HG03280 (cell line): ENCODE data around the gene USP40.

Source experiments
- ATAC-seq: cut with Tn5 transposase; IDR thresholded peaks from one replicate; pipeline ENCODE4 v1.9.1; 2021; ENCODE audit warnings: mild to moderate bottlenecking, moderate library complexity; ENCODE audit not compliant: unreplicated experiment

Gene USP40

GRCh38 chr2:233462826-233463470, 103.6 kb downstream of the USP40 start:
- no peak for ATAC-seq

DNA sequence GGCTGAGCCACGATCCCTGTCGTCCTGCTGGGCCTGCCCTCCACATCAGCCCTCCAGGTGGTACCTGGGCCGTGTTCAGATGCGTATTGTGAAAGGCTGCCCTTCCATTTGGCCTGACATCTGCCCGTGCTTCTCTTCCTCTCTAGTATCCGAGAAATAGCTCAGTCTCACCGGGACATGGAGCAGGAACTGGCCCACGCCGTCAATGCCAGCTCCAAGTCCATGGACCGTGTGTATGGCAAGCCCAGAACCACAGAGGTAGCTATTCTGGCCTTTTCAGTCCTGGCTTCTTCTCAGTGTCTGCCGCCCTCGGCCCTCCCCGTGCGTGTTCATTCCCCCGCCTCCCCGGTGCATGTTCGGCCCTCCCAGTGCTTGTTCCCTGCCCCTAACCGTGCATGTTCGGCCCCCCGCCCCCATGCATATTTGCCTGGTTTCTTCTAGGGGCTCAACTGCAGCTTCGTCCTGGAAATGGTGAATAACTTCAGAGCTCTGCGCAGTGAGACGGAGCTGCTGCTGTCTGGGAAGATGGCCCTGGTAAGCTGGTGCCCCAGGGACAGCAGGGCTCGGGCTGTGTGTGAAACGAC, 104.3 kb downstream of the USP40 start:
- no peak for ATAC-seq

- no peak for ATAC-seq
Observed at GRCh38 chr2:233461481-233461891, 105.1 kb downstream of the USP40 start.

GRCh38 chr2:233460726-233461441, 105.7 kb downstream of the USP40 start:
- no peak for ATAC-seq

- no peak for ATAC-seq
Observed at GRCh38 chr2:233459426-233459825, 107.2 kb downstream of the USP40 start.

DNA sequence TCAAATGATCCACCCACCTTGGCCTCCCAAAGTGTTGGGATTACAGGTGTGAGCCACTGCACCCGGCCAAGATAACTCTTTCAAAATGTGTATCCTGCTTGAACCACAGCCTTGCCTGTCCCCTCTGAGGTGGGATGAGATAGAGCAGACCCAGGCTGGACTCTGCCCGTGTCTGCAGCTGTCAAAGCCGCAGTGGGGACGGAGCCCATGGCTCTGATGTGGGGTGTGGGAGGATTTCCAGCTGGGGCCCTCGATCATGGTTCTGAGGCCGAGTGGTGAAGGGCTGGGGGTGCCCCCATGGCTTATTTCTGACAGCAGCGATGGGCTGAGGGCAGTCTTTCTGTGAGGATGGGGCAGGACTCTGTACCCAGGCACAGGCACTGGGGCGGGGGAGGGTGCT, 107.8 kb downstream of the USP40 start:
- ATAC-seq = no peak

DNA sequence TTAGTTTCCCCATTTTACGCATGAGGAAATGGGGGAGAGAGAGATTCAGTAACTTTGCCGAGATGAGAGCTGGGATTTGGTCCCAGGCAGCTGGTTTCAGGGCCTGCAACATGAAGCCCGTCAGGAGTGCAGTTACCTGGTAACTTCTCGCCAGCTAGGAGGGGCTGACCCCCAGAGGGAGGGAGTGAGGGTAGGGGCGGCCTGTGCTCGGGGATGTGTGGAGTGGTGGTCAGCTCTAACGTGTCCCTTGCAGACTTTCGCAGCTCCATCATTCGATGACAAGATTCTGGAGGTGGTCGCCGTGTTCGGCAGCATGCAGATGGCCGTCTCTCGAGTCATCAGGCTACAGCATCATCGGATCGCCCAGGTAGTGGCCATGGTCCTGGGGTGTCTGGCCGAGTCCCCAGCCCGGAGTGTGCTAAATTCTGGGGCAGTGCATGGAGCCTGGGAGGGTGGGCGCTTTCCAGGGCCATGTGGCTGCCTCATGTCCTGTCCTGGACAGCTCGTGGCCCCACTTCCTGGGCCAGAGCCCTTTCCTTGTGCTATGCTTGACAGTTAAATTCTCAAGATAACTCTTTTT, 108.5 kb downstream of the USP40 start:
- no peak for ATAC-seq

DNA sequence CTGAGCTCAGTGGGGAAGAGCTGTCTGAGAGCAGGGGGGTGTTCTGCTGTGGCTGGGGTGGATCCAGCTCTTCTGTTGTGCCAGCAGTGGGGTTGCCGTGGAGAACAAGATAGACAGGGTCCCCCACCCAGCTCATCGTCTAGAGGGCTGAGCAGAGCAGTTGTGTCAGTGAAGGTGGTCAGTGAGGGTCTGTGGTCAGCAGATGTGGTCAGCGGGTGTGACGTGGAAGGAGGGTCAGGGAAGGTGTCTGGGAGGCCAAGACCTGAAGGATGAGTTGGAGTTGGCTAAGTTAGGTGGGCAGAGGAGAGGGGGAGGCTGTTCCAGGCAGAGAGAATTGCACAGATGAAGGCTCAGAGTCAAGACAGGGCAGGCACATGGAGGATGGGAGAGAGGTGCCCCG, 109.2 kb downstream of the USP40 start:
- ATAC-seq = no peak

DNA sequence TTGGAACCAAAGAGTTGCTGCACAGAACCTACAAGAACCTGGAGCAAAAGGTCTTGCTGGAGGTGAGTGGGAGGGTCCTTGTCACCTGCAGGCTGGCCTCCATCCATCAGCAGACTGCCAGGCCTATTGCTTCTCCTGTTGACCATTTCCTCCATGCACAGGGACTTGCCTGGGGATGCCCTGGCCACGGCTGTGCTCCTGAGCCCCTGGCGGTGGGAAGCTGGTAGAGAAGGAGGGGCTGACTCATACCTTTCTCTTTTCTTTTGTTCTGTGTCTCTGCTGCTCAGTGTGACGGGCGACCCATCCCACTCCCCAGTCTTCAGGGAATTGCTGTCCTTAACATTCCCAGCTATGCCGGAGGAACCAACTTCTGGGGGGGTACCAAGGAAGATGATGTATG, 109.6 kb downstream of the USP40 start:
- ATAC-seq = no peak

- no peak for ATAC-seq
Observed at GRCh38 chr2:233456111-233456510, 110.5 kb downstream of the USP40 start.

- no peak for ATAC-seq
Observed at GRCh38 chr2:233455491-233455890, 111.1 kb downstream of the USP40 start.

DNA sequence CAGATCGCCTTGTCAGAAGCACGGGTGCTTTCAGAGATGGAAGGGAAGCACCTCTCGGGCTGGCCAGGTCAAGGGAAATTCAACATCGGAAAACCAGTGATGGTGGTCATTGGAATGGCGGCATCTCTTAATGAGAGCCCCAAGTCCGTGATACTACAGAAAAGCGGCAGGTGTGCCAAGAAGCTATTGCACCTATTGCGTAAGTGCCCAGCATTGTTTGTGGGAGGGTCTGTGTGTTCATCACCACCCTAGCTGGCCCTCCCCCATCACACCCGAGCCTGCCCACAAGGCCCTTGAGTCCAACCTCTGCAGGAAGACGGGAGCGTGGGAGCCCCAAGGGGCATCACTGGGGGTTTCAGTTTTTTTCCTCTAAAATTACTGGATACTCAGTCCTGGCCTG, 111.6 kb downstream of the USP40 start:
- ATAC-seq = no peak

- ATAC-seq = no peak
Observed at GRCh38 chr2:233453916-233454315, 112.7 kb downstream of the USP40 start.

GRCh38 chr2:233453111-233453915, 113.3 kb downstream of the USP40 start:
- no peak for ATAC-seq

- ATAC-seq = no peak
Observed at GRCh38 chr2:233451950-233452349, 114.6 kb downstream of the USP40 start.

- no peak for ATAC-seq
Observed at GRCh38 chr2:233450864-233451575, 115.6 kb downstream of the USP40 start.

DNA sequence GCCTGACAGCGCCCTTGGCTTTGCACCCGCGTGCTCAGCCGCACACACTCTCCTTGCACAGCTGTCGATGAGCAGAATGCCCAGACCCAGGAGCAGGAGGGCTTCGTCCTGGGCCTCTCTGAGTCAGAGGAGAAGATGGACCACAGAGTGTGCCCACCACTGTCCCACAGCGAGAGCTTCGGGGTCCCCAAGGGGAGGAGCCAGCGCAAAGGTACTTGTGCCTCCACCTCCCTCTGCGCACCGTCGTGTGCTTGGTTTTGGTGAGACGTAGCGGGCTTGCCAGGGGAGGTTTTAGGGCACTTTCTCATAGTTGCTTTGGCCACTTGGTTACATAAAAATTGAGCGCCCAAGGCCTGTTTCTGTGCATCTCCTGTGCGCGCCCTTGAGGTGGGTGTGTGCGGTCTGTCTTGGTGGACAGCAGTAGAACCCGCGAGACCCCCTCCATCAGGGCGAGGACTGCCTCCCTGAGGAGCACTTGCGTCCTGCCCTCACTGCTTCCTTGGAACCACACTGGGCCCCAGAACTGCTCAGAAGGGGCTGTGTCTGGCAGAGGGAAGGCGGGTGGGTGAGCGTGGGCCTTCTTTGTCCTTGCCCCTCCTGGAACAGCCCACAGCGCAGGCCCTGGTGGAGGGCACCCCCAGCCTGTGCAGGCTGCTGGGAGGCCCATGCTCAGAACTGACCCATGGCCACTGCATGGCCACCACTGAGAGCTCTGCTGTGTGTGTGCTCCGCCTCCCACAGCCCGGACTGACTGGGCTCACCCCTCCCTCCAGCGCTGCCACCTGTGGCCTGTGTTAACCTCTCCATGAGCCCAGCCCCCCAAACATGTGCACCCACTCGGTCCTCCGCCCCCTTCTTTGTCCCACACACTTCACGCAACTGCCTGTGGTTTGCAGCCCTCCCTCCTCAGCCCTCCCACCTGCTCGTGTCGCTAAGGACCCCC, 116.4 kb downstream of the USP40 start:
- no peak for ATAC-seq

DNA sequence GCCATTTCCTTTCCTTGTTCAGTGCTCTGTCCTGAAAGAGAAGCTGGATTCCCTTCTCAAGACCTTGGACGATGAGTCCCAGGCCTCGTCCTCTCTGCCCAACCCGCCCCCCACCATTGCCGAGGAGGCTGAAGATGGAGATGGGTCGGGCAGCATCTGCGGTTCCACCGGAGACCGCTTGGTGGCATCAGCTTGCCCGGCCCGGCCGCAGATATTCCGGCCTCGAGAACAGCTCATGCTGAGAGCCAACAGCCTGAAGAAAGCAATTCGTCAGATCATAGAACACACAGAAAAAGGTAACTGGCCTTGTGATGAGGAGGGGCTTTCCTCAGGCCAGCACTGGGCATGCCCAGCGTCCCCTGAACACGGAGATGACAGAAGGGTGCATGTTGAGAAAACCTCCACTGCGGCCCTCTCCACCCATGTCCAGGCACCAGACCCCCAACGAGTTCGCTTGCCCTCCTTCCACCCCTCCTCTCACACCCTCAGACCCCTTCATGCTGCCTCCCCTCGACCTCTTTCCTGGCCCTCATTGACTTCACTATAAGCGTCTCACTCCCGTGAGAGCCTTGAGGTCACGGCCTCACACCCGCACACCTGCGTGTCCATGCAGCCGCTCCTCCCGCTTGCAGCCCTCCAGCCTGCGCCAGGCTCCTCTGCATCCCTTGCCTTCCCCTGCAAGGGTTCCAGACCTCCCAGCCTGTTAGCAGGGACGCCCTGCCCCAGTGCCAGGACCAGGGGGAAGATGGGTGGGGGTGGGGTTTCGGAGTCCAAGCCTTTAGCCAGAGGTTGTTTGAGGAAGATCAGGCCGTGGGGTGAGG, 117.3 kb downstream of the USP40 start:
- ATAC-seq = no peak

DNA sequence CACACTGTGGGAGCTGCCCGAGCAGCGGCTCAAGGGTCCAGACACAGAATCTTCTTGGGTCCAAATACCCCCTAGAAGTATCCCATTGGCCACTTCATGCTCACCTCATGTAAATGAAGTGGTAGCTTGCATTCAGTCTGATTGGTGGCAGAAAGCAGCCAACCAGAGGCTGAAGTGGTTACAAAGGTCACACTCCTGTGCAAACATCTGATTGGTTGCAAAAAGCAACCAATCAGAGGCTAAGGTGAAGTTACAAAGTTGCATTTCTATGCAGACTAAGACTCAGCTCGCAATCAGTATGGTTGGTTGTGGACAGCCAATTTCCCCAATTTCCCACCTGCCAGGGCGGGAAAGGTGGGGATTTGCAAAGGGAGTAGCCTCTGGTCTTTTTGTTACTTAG, 118.0 kb downstream of the USP40 start:
- ATAC-seq = no peak
